IMR-90 (cell line): ENCODE data around the gene GHR.

Experiments
- BHLHE40 ChIP-seq: fragments of 150-350 bp; IDR thresholded peaks from 2 replicates; pipeline ENCODE4 v1.6.1; 2016; ENCODE audit warnings: mild to moderate bottlenecking, low read depth, low read length
- CEBPB ChIP-seq: IDR thresholded peaks from 2 replicates; pipeline ENCODE4 v1.6.1; 2012; ENCODE audit warnings: low read depth, low read length, improper control_type of control experiment
- CHD1 ChIP-seq: IDR thresholded peaks from 2 replicates; pipeline ENCODE4 v1.6.1; 2012; ENCODE audit warnings: low read depth, low read length, improper control_type of control experiment
- CTCF ChIP-seq: conservative IDR thresholded peaks from 2 replicates; pipeline ENCODE4 v1.5.1; 2012; ENCODE audit warnings: mild to moderate bottlenecking, low read depth, low read length, improper control_type of control experiment
- FOS ChIP-seq: fragments of 150-350 bp; IDR thresholded peaks from 2 replicates; pipeline ENCODE4 v1.6.1; 2016; ENCODE audit warnings: low read depth, low read length
- MAFK ChIP-seq: IDR thresholded peaks from 2 replicates; pipeline ENCODE4 v1.6.1; 2012; ENCODE audit warnings: low read depth, low read length, improper control_type of control experiment
- MAZ ChIP-seq: IDR thresholded peaks from 2 replicates; pipeline ENCODE4 v1.6.1; 2012; ENCODE audit warnings: low read depth, mild to moderate bottlenecking, low read length, improper control_type of control experiment, moderate library complexity, borderline replicate concordance
- MXI1 ChIP-seq: IDR thresholded peaks from 2 replicates; pipeline ENCODE4 v1.6.1; 2012; ENCODE audit warnings: low read depth, mild to moderate bottlenecking, low read length, moderate library complexity, borderline replicate concordance
- POLR2A ChIP-seq: IDR thresholded peaks from 2 replicates; pipeline ENCODE4 v1.6.1; 2012; ENCODE audit warnings: mild to moderate bottlenecking, low read depth, low read length
- RAD21 ChIP-seq: IDR thresholded peaks from 2 replicates; pipeline ENCODE4 v1.6.1; 2012; ENCODE audit warnings: low read length, improper control_type of control experiment
- RCOR1 ChIP-seq: IDR thresholded peaks from 2 replicates; pipeline ENCODE4 v1.6.1; 2012; ENCODE audit warnings: mild to moderate bottlenecking, low read length, improper control_type of control experiment; ENCODE audit not compliant: insufficient replicate concordance
- RFX5 ChIP-seq: IDR thresholded peaks from 2 replicates; pipeline ENCODE4 v1.8.0; 2012; ENCODE audit warnings: low read depth, mild to moderate bottlenecking, low read length, moderate library complexity
- SMC3 ChIP-seq: fragments of 150-350 bp; IDR thresholded peaks from 2 replicates; pipeline ENCODE4 v1.6.1; 2016; ENCODE audit warnings: low read depth, mild to moderate bottlenecking, antibody characterized with exemption, low read length, moderate library complexity

GRCh38 chr5:42770003-42770402 lies 346.8 kb downstream of the GHR start:
- TF ChIP-seq MAFK (no peak), POLR2A (no peak), CEBPB (no peak), CTCF (no peak), RCOR1 (no peak), MAZ (no peak), MXI1 (no peak), BHLHE40 (no peak), FOS (no peak), CHD1 (no peak), RAD21 (no peak), SMC3 (no peak), RFX5 (no peak)
